ENCODE data around the gene KSR1.

KSR1 gene

GRCh38 chr17:27575096-27575911, 119.1 kb downstream of the KSR1 start:
- no peak for DNase-seq

GRCh38 chr17:27575912-27576252, 119.6 kb downstream of the KSR1 start:
- DNase-seq = no peak

GRCh38 chr17:27576477-27577083, 120.3 kb downstream of the KSR1 start:
- no peak for DNase-seq

DNA sequence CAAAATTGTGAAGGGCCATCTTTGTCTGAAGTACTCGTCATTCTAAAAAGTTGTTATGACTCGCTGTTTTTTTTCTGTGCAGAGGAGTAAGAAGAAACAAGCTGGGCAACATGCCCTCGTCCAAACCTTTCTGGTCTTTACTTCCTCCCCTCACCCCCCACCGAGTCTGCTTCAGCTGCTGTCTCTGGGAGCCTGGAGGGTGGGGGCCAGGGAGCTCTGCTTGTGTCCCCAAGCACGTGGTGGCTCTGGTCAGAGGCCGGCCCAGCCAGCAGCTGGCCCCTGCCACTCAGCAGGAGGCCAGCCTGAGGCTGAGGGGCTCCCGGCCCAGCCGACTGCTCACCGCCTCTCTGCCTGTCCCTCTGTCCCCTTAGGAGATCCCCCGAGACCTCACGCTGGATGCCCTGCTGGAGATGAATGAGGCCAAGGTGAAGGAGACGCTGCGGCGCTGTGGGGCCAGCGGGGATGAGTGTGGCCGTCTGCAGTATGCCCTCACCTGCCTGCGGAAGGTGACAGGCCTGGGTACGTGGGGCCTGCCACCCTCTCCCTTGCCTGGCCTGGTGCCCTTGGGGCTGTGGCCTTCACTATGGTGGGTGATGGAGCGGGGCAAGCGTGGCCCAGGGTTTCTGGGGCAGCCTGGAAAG, 121.0 kb downstream of the KSR1 start:
- DNase-seq = no peak

DNA sequence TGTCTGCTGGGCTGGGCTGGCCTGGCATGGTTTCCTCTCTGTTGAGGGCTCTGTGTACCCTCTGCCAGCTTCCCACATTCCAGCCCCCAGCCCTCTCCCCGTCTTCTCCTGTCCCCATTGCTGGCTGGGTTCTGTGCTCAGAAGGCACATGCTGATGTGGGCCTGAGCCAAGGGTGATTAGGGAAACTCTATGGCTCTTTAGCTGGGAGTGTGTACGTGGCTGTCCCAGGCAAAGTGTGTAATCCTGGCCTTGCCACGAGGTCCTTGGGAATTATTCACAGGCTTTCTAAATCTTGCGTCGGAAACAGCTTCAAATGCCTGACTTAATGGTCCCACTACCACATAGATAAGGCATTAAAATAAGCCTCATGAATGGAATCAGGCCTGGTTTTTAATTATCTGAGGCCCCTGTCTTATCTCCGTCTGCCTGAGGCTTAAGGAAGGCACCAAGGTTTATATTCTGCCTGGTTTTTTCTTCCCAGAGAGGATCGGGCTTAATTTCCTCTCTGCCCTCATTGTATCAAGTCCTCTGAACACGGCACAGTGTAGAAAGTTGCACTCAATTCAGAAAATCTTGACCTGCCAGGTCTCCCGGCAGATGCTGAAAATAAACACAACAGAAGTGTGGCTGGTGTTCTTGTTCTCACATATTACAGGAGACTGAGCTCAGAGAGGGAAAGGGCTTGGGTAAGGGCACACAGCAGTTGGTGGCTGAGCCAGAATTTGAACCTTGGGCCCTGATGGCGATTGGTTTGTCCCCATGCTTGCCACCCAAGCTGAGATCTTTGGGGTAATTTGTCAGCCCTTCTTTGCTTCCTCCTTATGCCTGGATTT, 121.9 kb downstream of the KSR1 start:
- no peak for DNase-seq

DNA sequence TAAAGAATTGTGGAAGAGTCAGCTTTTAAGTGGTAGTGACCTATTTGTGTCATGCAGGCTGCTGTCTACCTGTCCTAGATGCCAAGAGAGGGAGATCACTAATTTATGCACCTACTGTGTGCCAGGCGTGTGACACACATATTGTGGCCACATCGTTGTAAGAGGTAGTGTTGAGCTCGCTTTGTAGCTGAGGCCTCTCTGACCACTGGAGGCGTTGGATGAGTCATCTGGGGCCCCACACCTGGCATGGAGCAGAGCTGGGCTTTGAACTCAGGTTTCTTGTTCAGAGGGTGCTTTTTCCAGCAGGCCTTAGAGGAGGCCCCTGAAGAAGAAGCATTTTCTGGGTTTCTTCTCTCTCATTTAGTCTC, 122.5 kb downstream of the KSR1 start:
- DNase-seq = no peak

GRCh38 chr17:27579304-27579703, 123.1 kb downstream of the KSR1 start:
- no peak for DNase-seq

DNA sequence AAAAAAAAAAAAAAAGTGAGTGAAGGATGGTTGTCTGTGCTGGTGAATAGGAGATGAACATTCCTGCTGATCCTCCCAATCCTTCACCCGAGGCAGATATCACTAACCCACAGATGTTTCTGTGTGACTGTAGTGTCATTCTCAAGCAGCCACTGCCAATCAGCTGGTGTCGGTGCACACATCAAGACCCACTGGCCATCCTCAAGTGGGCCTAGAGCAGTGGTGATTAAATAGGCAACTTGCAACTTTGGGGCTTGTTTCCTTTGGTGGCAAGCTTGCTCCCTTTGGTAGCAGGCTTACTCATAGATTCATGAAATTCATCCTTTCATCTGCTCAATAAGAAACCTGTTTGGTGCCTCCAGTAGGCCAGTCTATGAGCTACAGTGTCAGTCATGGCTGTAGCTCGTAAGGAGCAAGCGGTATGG, 123.7 kb downstream of the KSR1 start:
- DNase-seq = no peak

- no peak for DNase-seq
Observed at GRCh38 chr17:27581016-27581415, 124.8 kb downstream of the KSR1 start.

DNA sequence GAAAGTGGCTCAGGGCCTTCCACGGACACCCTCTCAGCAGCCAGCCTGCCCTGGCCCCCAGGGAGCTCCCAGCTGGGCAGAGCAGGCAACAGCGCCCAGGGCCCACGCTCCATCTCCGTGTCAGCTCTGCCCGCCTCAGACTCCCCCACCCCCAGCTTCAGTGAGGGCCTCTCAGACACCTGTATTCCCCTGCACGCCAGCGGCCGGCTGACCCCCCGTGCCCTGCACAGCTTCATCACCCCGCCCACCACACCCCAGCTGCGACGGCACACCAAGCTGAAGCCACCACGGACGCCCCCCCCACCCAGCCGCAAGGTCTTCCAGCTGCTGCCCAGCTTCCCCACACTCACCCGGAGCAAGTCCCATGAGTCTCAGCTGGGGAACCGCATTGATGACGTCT, 126.4 kb downstream of the KSR1 start:
- DNase-seq = no peak

DNA sequence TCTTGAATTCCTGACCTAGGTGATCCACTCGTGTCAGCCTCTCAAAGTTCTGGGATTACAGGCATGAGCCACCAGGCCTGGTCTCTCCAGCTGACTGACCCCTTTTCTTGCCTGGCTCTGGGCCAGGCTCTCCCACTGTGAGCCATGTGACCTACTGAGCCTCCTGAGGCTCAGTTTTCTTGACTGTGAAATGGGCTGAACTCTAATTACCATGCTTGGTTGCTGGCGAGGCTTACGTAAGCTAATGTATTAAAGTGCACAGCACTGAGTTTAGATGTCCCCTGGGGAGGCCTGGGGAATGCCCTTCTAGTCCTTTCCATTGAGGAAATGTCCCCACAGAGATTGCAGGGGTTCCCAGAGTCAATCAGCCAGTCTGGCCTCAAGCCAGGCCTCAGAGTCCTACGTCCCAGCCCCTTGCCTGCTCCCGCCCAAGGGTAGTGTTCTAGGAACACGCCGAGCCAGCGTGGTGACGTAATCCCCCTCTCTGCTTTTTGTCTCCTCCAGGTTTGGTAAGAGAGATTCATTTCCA, 129.0 kb downstream of the KSR1 start:
- DNase-seq = no peak

- no peak for DNase-seq
Observed at GRCh38 chr17:27585792-27586191, 129.5 kb downstream of the KSR1 start.

- DNase-seq = no peak
Observed at GRCh38 chr17:27586203-27586721, 130.0 kb downstream of the KSR1 start.

DNA sequence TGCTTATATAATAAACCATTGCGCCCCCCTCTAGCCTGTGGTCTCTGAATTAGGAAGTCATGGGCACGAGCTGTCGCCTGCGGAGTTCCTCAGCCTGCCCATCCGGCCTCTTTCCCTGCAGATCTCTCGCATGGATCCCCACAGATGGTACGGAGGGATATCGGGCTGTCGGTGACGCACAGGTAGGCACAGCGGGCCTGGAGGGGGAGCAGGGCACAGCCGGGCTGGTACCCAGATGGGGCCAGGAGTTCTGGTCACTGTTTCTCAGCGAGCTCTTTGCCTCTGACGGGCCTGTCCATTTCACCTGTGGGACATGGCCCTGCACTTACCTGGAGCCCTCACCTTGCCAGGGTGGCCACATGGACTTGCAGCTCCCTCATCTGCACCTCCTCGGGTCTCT, 132.1 kb downstream of the KSR1 start:
- no peak for DNase-seq

DNA sequence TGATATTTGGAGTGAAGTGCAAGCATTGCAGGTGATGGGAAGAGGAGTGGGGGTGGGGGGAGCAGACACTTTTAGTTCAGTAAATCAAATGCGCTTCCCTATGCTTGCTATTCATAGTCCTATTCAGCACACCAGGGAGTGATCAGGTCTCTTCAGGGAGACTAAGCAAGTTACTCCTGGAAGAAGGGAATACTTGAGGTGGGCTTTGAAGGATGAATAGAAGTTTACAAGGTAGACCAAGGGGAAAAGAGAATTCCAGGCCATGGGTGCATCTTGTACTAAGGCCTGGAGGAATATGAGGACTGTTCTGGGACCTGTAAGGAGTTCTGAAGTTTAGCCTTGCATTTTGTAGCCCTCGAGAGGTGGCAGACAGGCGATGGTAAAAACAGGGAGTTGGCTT, 134.6 kb downstream of the KSR1 start:
- DNase-seq = no peak

- no peak for DNase-seq
Observed at GRCh38 chr17:27591986-27592385, 135.7 kb downstream of the KSR1 start.

- DNase-seq = no peak
Observed at GRCh38 chr17:27593232-27593856, 137.1 kb downstream of the KSR1 start.

DNA sequence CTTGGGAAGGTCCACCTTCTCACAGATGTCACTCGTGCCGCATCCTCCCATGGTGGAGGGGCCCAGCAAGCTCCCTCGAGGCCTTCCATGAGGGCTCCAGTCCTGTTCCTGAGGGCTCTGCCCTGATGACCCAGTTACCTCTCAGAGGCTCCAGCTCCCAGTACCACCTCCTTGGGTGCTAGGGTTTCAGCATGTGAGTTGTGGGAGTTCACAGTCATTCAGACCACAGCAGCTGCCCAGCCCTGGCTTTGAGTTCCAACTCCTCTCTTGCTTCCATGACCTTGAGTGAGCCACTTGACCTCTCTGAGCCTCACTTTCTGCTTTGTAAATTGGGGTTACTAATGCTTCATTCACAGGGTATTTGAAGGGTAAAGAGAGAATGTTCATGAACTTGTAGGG, 137.6 kb downstream of the KSR1 start:
- DNase-seq = no peak

DNA sequence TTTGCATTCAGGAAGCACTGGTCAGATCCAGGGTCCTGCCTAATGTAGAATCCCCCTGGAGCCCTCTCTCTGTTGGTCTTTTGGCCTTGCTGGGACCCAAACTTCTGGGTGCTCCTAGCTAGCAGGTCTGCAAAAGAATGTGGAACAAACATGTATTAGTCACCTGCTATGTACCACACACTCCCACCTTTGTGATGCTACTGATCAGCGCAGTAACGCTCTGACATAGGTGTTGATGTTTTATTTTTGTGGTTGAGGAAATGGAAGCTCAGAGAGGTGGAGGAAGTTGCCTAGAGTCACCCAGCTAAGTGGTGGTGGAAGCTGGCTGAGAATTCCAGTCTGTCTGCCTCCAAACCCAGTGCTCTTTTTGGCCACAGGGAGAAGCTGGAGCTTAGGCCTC, 139.0 kb downstream of the KSR1 start:
- DNase-seq = no peak

DNA sequence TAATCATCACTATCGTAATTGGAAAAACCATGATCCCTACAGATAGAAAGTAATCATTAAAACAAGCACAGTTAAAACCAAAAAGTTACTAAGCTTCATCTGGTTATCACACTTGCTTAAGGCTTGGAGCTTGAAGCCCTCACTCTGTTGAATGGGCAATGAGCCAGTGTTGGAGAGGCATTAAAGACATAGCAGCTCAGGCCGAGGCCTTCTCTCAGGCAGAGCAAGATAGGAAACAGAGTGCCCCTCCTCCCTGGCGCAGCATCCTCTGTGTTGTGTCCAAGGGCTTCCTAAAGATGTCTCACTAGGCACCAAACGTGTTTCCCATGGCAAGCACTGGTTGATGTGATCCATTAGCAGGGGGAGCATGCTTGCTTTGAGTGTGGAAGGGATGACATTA, 139.8 kb downstream of the KSR1 start:
- DNase-seq = no peak

DNA sequence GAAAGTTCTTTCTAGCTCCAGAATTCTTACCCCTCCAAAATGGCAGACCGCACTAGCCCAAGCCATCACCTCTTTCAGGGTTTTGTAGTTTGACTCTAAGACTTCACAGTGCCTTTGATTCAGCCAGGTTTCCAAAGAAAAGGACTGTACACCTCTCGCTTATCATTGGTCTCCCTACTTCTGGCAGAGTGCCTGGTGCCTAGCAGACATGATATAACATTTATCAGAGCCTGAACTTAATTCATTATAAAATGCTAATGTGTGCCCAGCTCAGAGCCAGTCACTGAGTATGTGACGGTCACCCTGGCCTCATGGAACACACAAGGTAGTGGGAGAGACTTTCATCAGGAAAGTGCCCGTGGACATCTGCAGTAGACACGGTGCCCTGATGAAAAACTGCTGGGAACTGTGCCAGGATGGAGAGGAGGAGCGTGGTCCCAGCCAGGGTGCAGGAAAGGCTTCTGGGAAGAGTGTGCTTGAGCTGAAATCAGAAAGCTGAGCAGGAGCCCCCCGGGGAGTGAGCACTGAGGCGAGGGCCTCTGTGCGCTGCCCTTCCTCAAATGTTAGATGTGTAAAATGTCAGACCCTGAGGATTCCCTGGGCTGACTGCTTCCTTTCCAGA, 140.4 kb downstream of the KSR1 start:
- DNase-seq = no peak

- no peak for DNase-seq
Observed at GRCh38 chr17:27597188-27597580, 140.9 kb downstream of the KSR1 start.

Data from activated CD4-positive, alpha-beta T cell treated with anti-CD3 and anti-CD28 coated beads for 1 hour (primary cell).